Common myeloid progenitor, CD34-positive (primary cell): Measurements from ENCODE around the gene SMURF1.

Source experiments
- CTCF ChIA-PET: fragments of 350-600 bp; sonication (Branson Sonifier 250); formaldehyde crosslinking; loops from one replicate; lab custom pipeline; 2021; ENCODE audit warnings: antibody characterized with exemption; lab: Charles Lee
- POLR2A ChIA-PET: fragments of 350-600 bp; sonication (Branson Sonifier 250); formaldehyde crosslinking; loops from one replicate; lab custom pipeline; 2021; ENCODE audit warnings: antibody characterized with exemption; lab: Charles Lee
- DNase-seq, 3 donors: peaks; one replicate each; pipeline versions ENCODE4 v3.0.0 to v3.0.0-alpha.2; 2013
- H3K27ac ChIP-seq, 2 experiments: 1 replicate in 1 of 2; 2 replicates in 1 of 2; pipeline ENCODE4 v1.7.0; 2013; ENCODE audit warnings: inconsistent platforms in 2 of 2, low read length in 2 of 2, mild to moderate bottlenecking in 2 of 2, low read depth in 1 of 2, moderate library complexity in 1 of 2; ENCODE audit not compliant: severe bottlenecking in 2 of 2, insufficient read depth in 1 of 2, poor library complexity in 1 of 2
- H3K27me3 ChIP-seq, 5 experiments: replicated peaks in 2 of 5; 1 replicate in 3 of 5; 2 replicates in 2 of 5; pipeline versions ENCODE4 v1.6.1 to v1.7.0; 2013; ENCODE audit warnings: low read length in 4 of 5, mild to moderate bottlenecking in 2 of 5, moderate library complexity in 2 of 5, inconsistent platforms in 1 of 5; ENCODE audit not compliant: insufficient read depth in 5 of 5, control insufficient read depth in 4 of 5
- H3K36me3 ChIP-seq, 4 experiments: 1 replicate in 2 of 4; 2 replicates in 2 of 4; pipeline versions ENCODE4 v1.6.1 to v1.7.0; 2013; ENCODE audit warnings: low read length in 3 of 4, control low read depth in 1 of 4, mild to moderate bottlenecking in 1 of 4; ENCODE audit not compliant: control insufficient read depth in 4 of 4, insufficient read depth in 4 of 4
- H3K4me1 ChIP-seq, 4 experiments: 1 replicate in 3 of 4; 2 replicates in 1 of 4; pipeline versions ENCODE4 v1.6.1 to v1.7.1; 2013; ENCODE audit warnings: low read length in 3 of 4, mild to moderate bottlenecking in 3 of 4, control low read depth in 1 of 4, inconsistent platforms in 1 of 4, moderate library complexity in 1 of 4; ENCODE audit not compliant: control insufficient read depth in 4 of 4, insufficient read depth in 4 of 4; ENCODE audit errors: control extremely low read depth in 1 of 4
- H3K4me3 ChIP-seq, 7 experiments: 1 replicate in 4 of 7; 2 replicates in 3 of 7; pipeline versions ENCODE4 v1.5.1 to v1.7.0; 2013; ENCODE audit warnings: mild to moderate bottlenecking in 7 of 7, low read length in 6 of 7, moderate library complexity in 6 of 7, inconsistent platforms in 2 of 7, low read depth in 2 of 7, control low read depth in 1 of 7; ENCODE audit not compliant: insufficient read depth in 4 of 7, control insufficient read depth in 1 of 7; ENCODE audit errors: extremely low read depth in 1 of 7
- H3K9me3 ChIP-seq, 5 experiments: 1 replicate in 4 of 5; 2 replicates in 1 of 5; pipeline versions ENCODE4 v1.6.1 to v1.7.1; 2013; ENCODE audit warnings: low read length in 4 of 5, mild to moderate bottlenecking in 2 of 5, inconsistent platforms in 1 of 5, low read depth in 1 of 5, moderate library complexity in 1 of 5; ENCODE audit not compliant: control insufficient read depth in 4 of 5, insufficient read depth in 2 of 5; ENCODE audit errors: control extremely low read depth in 1 of 5
- WGBS: methylation state at CpG from one replicate; pipeline ENCODE4 v1.1.5; 2013; ENCODE audit not compliant: insufficient coverage; 5-methylcytosine and 5-hydroxymethylcytosine counted together

SMURF1 gene

GRCh38 chr7:99030457-99030856 is 113.5 kb downstream of the SMURF1 start:
- H3K4me1 ChIP-seq = peaks cover 0 to 8% (median 0%) of the 10 kb centered on the region in 4 experiments
- WGBS = 98% methylated on average over 6 of the region's 6 CpGs
- DNase-seq = no peak
- H3K27ac ChIP-seq = no peak overlapping the region
- H3K36me3 ChIP-seq = peaks cover 31 to 82% (median 62%) of the 10 kb centered on the region in 4 experiments
- ChIA-PET POLR2A (no interaction called here), CTCF (interaction anchor here (0.9 to 1.6 kb wide), 4 partner anchors 10 to 280 kb away, joined by 3 to 5 read pairs (median 4); no protein-coding TSS in a partner anchor)
- H3K4me3 ChIP-seq = no peak overlapping the region
- H3K27me3 ChIP-seq = no peaks in the 10 kb centered on the region
- H3K9me3 ChIP-seq = peaks cover 0 to 4% (median 0%) of the 10 kb centered on the region in 5 experiments

- H3K27ac ChIP-seq = peak overlapping the region in 1 of 2 experiments; percentile 43
- peaks cover 31 to 75% (median 56%) of the 10 kb centered on the region in 4 experiments for H3K36me3 ChIP-seq
- CTCF ChIA-PET = interaction anchor here (0.6 to 1.6 kb wide), 7 partner anchors 9 to 608 kb away, joined by 3 to 5 read pairs (median 3); no protein-coding TSS in a partner anchor
Observed at GRCh38 chr7:99029466-99030435, 114.2 kb downstream of the SMURF1 start.

DNA sequence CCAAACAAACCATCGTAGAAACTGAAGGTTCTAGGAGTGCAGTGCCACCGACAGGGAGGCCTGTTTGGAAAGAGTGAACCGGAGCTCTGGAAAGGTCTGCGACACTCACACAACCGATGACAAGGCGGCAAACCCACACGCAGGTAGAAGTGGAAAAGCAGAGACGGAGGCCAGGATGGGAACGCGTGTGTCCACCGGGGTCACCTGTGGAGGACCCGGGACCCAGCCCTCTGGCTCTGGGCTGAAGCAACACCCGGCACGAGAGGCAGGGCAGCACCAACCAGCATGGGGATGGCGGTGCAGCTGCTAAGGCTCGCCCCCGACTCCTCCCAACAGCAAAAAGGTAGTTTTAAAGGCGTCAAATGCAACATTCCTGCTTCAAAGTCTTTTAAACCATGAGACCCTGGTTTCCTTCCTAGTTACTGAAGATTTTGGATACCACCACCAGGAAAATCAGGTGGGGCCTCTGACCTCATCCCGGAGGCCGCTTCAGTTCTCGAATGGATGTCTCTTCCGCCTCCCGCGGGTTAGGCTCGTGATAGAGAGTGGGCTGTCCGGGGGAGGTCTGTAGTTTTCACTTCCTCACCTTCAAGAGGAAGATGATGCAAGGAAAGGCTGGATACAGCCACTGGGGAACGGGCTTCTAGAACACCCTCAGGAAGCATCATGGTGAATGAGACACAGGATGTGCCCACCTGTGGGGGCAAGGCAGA is 115.5 kb downstream of the SMURF1 start:
- H3K4me3 ChIP-seq = no peak overlapping the region
- CTCF ChIA-PET = interaction anchor here (0.8 to 1.2 kb wide), 2 partner anchors 10 to 11 kb away, joined by 3 to 4 read pairs; no protein-coding TSS in a partner anchor
- peaks cover 29 to 61% (median 44%) of the 10 kb centered on the region in 4 experiments for H3K36me3 ChIP-seq
- POLR2A ChIA-PET = no interaction called here
- no peak for DNase-seq
- H3K9me3 ChIP-seq = peaks cover 0 to 4% (median 0%) of the 10 kb centered on the region in 5 experiments
- WGBS = 97% methylated on average over 23 of the region's 27 CpGs
- H3K27ac ChIP-seq = no peak overlapping the region
- H3K4me1 ChIP-seq = peaks cover 0 to 8% (median 0%) of the 10 kb centered on the region in 4 experiments
- no peaks in the 10 kb centered on the region for H3K27me3 ChIP-seq

More at GRCh38 chr7:99029466-99030435, 114.2 kb downstream of the SMURF1 start:
- Histone ChIP-seq H3K4me3 (no peak overlapping the region), H3K9me3 (peaks cover 0 to 4% (median 0%) of the 10 kb centered on the region in 5 experiments), H3K27me3 (no peaks in the 10 kb centered on the region), H3K4me1 (peaks cover 0 to 8% (median 0%) of the 10 kb centered on the region in 4 experiments)
- WGBS = 74% methylated on average over 8 of the region's 9 CpGs
- no peak for DNase-seq
- POLR2A ChIA-PET = no interaction called here

- Histone ChIP-seq H3K27me3 (no peaks in the 10 kb centered on the region), H3K4me3 (no peak overlapping the region), H3K9me3 (peaks cover 0 to 4% (median 0%) of the 10 kb centered on the region in 5 experiments), H3K36me3 (peaks cover 29 to 56% (median 40%) of the 10 kb centered on the region in 4 experiments), H3K4me1 (peaks cover 0 to 8% (median 0%) of the 10 kb centered on the region in 4 experiments), H3K27ac (no peak overlapping the region)
- 98% methylated on average over 18 of the region's 20 CpGs for WGBS
- ChIA-PET POLR2A (no interaction called here), CTCF (no interaction called here)
- DNase-seq = no peak
Observed at GRCh38 chr7:99027841-99028240, 116.1 kb downstream of the SMURF1 start.

- no peaks in the 10 kb centered on the region for H3K27me3 ChIP-seq
- peaks cover 0 to 4% (median 0%) of the 10 kb centered on the region in 5 experiments for H3K9me3 ChIP-seq
- DNase-seq = no peak
- H3K36me3 ChIP-seq = peaks cover 29 to 50% (median 38%) of the 10 kb centered on the region in 4 experiments
- ChIA-PET CTCF (interaction anchor here (1.7 kb wide), 1 partner anchor 287 kb away, joined by 4 read pairs; no protein-coding TSS in a partner anchor), POLR2A (no interaction called here)
- H3K4me3 ChIP-seq = no peak overlapping the region
- peaks cover 0 to 9% (median under 1%) of the 10 kb centered on the region in 4 experiments for H3K4me1 ChIP-seq
- no peak overlapping the region for H3K27ac ChIP-seq
- 100% methylated on average over 1 of the region's 3 CpGs for WGBS
Observed at GRCh38 chr7:99027241-99027640, 116.7 kb downstream of the SMURF1 start.

DNA sequence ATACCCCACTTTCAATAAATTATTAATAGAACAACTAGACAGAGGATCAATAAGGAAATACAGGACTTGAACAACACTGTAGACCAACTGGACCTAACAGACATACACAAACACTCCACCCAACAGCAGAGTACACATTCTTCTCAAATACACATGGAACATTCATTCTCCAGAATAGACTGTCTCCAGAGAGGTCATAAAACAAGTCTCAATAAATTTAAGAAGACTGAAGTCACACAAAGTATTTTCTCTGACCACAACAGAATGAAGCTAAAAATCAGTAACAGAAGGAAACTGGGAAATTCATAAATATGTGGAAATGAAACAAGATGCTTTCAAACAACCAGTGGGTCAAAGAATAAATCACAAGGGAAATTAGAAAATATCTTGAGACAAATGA is 119.8 kb downstream of the SMURF1 start:
- DNase-seq = no peak
- Histone ChIP-seq H3K27ac (no peak overlapping the region), H3K4me3 (no peak overlapping the region), H3K36me3 (peaks cover 7 to 31% (median 27%) of the 10 kb centered on the region in 4 experiments), H3K9me3 (no peaks in the 10 kb centered on the region), H3K4me1 (peaks cover 0 to 8% (median 2%) of the 10 kb centered on the region in 4 experiments), H3K27me3 (no peaks in the 10 kb centered on the region)
- ChIA-PET CTCF (interaction anchor here (1.0 to 2.5 kb wide), 2 partner anchors 13 to 151 kb away, joined by 3 to 18 read pairs; no protein-coding TSS in a partner anchor), POLR2A (no interaction called here)
